WERI-Rb-1 (cell line): Measurements from ENCODE around the gene UBA52.

Experiments used
- DNase-seq: peaks from one replicate; pipeline ENCODE4 v3.0.0-alpha.2; 2020
- H3K27ac ChIP-seq: fragments of 250-450 bp; sonication (Bioruptor Pico); 2 replicates; pipeline ENCODE4 v1.5.1; 2020; ENCODE audit warnings: mild to moderate bottlenecking, moderate library complexity
- H3K27me3 ChIP-seq: fragments of 250-450 bp; sonication (Bioruptor Pico); 2 replicates; pipeline ENCODE4 v1.5.1; 2021; ENCODE audit warnings: mild to moderate bottlenecking, low read depth, moderate library complexity; ENCODE audit not compliant: insufficient read depth, severe bottlenecking
- H3K36me3 ChIP-seq: fragments of 250-450 bp; sonication (Bioruptor Pico); 2 replicates; pipeline ENCODE4 v1.5.1; 2020; ENCODE audit warnings: mild to moderate bottlenecking, moderate library complexity
- H3K4me3 ChIP-seq: 2 replicates; pipeline ENCODE4 v1.5.1; 2011; ENCODE audit warnings: low read depth, mild to moderate bottlenecking, control low read depth, low read length
- H3K9me3 ChIP-seq: fragments of 250-450 bp; sonication (Bioruptor Pico); 2 replicates; pipeline ENCODE4 v1.5.1; 2021; ENCODE audit warnings: mild to moderate bottlenecking, moderate library complexity; ENCODE audit not compliant: severe bottlenecking
- CTCF ChIP-seq: IDR thresholded peaks from 2 replicates; pipeline ENCODE4 v1.5.1; 2011; ENCODE audit warnings: low read depth, mild to moderate bottlenecking, control low read depth, inconsistent platforms, low read length

The UBA52 gene

GRCh38 chr19:18529782-18530181 lies 41.9 kb upstream of the UBA52 start:
- Histone ChIP-seq H3K36me3 (peaks cover 18% of the 10 kb centered on the region), H3K27me3 (no peaks in the 10 kb centered on the region), H3K27ac (no peak overlapping the region), H3K4me3 (no peak overlapping the region), H3K9me3 (no peaks in the 10 kb centered on the region)
- no peak for TF ChIP-seq CTCF
- peak; percentile 15 for DNase-seq

- H3K27ac ChIP-seq = no peak overlapping the region
- no peak for TF ChIP-seq CTCF
- no peaks in the 10 kb centered on the region for H3K27me3 ChIP-seq
- no peak for DNase-seq
- no peaks in the 10 kb centered on the region for H3K9me3 ChIP-seq
- no peak overlapping the region for H3K4me3 ChIP-seq
- H3K36me3 ChIP-seq = peaks cover 30% of the 10 kb centered on the region
Measured at GRCh38 chr19:18531485-18531884, 40.2 kb upstream of the UBA52 start.

- TF ChIP-seq CTCF = no peak
- no peaks in the 10 kb centered on the region for H3K27me3 ChIP-seq
- H3K9me3 ChIP-seq = no peaks in the 10 kb centered on the region
- no peak overlapping the region for H3K27ac ChIP-seq
- no peak overlapping the region for H3K4me3 ChIP-seq
- no peak for DNase-seq
- H3K36me3 ChIP-seq = peaks cover 38% of the 10 kb centered on the region
Measured at GRCh38 chr19:18532168-18532890, 39.3 kb upstream of the UBA52 start.

- no peak overlapping the region for H3K4me3 ChIP-seq
- no peak for DNase-seq
- no peaks in the 10 kb centered on the region for H3K9me3 ChIP-seq
- no peak for TF ChIP-seq CTCF
- H3K36me3 ChIP-seq = peaks cover 43% of the 10 kb centered on the region
- H3K27ac ChIP-seq = no peak overlapping the region
- H3K27me3 ChIP-seq = no peaks in the 10 kb centered on the region
Measured at GRCh38 chr19:18533058-18533457, 38.6 kb upstream of the UBA52 start.

- H3K27ac ChIP-seq = no peak overlapping the region
- DNase-seq = no peak
- TF ChIP-seq CTCF = no peak
- H3K9me3 ChIP-seq = no peaks in the 10 kb centered on the region
- peaks cover 65% of the 10 kb centered on the region for H3K36me3 ChIP-seq
- H3K4me3 ChIP-seq = no peak overlapping the region
- no peaks in the 10 kb centered on the region for H3K27me3 ChIP-seq
Measured at GRCh38 chr19:18536475-18536874, 35.2 kb upstream of the UBA52 start.

- H3K9me3 ChIP-seq = no peaks in the 10 kb centered on the region
- peaks cover 61% of the 10 kb centered on the region for H3K36me3 ChIP-seq
- no peaks in the 10 kb centered on the region for H3K27me3 ChIP-seq
- TF ChIP-seq CTCF = no peak
- DNase-seq = no peak
- no peak overlapping the region for H3K27ac ChIP-seq
- H3K4me3 ChIP-seq = no peak overlapping the region
Measured at GRCh38 chr19:18537431-18537830, 34.2 kb upstream of the UBA52 start.
